ENCODE results near the gene REG1A.

Gene REG1A

DNA sequence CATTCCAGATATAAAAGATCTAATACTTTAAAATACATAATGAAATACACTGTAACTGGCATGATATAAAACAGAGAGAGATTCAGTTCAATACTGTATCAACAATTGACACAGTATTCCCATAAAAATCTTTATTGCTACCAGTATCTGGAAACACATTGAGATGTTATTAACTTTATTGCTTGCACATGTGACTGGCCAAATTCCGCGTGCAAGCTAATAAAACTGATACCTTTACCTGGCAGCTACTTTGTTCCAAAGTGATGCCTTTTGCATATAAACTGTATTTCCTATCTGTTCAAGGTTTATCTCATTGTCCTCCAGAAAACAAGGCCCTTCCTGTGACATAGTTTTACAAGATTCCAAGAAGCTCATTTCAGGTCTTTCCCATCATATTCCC, 17.1 kb upstream of the REG1A start:
- no peak for DNase-seq (ENCODE audit: low read depth)
- H3K4me3 ChIP-seq (ENCODE audit: low read depth, low read length): no peak overlapping the region
- TF ChIP-seq, protein P1, sequence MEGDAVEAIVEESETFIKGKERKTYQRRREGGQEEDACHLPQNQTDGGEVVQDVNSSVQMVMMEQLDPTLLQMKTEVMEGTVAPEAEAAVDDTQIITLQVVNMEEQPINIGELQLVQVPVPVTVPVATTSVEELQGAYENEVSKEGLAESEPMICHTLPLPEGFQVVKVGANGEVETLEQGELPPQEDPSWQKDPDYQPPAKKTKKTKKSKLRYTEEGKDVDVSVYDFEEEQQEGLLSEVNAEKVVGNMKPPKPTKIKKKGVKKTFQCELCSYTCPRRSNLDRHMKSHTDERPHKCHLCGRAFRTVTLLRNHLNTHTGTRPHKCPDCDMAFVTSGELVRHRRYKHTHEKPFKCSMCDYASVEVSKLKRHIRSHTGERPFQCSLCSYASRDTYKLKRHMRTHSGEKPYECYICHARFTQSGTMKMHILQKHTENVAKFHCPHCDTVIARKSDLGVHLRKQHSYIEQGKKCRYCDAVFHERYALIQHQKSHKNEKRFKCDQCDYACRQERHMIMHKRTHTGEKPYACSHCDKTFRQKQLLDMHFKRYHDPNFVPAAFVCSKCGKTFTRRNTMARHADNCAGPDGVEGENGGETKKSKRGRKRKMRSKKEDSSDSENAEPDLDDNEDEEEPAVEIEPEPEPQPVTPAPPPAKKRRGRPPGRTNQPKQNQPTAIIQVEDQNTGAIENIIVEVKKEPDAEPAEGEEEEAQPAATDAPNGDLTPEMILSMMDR (IDR thresholded peaks at IDR 0.05; ENCODE audit: low read depth, low read length, missing control alignments): no peak

DNA sequence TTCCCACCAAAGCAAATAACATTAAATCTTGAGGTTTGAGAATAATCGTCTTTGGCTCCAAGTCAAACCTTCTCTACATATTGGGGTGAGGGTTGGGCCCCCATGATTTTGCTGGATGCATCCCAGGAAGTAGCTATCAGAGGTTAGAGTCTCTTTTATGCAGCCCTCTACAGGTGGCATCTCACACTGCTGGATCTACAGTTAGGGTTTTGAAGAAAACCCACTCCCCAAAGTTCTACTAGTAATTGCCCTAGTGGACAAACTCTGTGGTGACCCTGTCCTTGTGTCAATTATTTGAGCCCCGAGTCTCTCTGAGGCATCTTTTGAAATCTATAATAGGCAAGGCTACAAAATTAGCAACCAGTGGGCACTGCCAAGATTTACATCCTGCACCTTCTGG, 15.0 kb upstream of the REG1A start:
- H3K4me3 ChIP-seq (ENCODE audit: low read depth, low read length): no peak overlapping the region
- TF ChIP-seq, protein P1 (IDR thresholded peaks at IDR 0.05; ENCODE audit: low read depth, low read length, missing control alignments): no peak
- DNase-seq (ENCODE audit: low read depth): no peak

DNA sequence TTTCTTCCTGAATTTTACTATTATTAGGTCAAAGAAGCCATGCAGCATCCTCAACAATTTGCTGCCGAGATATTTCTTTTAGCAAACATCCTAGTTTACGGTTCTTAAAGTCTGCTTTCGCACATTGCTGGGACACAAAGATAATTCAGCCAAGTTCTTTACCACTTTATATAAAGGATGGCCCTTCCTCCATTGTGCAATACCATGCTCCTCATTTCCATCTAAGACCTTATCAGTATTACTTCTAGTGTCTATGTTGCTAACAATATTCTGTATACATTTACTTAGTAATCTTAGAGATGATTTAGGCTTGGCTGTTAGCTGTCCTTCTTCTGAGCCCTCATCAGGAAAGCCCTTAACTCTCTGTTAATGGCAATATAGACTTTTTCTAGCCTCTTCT, 8.0 kb upstream of the REG1A start:
- TF ChIP-seq, protein P1 (IDR thresholded peaks at IDR 0.05; ENCODE audit: low read depth, low read length, missing control alignments): no peak
- no peak overlapping the region for H3K4me3 ChIP-seq (ENCODE audit: low read depth, low read length)
- DNase-seq (ENCODE audit: low read depth): no peak

DNA sequence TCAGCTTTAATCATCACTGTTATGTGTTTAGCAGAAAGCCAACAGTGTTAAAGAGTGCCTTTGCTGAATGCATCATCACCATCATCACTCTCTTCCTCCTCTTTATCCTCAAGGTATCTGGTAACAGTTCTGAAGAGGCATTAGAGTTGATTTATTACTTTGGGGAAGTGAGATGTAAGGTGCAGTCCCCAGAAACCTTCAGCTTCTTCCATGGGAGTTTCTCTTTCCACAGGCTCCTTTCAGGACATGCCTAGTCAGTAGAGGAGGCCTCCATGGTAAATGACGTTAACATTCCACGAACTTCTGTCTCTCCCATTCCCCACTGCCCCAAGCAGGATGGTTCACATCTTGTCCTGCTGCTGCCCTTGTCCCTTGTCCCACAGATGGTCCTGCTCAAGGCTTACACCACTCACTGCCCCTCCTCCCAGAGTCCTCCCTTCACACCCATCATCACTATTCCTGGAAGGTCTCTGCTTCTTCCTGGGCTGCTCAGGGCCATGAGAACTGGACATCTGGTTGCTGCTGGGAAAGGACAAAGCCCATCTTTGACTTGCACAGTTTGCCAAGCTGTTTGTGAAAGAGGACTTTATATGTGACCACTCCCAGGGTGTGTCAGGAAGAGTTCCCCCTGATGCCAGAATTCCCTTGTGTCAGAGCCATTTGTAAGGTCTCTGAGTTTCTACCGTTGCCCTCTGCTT, 5.3 kb upstream of the REG1A start:
- no peak for DNase-seq (ENCODE audit: low read depth)
- TF ChIP-seq, protein P1 (IDR thresholded peaks at IDR 0.05; ENCODE audit: low read depth, low read length, missing control alignments): no peak
- H3K4me3 ChIP-seq (ENCODE audit: low read depth, low read length): no peak overlapping the region

DNA sequence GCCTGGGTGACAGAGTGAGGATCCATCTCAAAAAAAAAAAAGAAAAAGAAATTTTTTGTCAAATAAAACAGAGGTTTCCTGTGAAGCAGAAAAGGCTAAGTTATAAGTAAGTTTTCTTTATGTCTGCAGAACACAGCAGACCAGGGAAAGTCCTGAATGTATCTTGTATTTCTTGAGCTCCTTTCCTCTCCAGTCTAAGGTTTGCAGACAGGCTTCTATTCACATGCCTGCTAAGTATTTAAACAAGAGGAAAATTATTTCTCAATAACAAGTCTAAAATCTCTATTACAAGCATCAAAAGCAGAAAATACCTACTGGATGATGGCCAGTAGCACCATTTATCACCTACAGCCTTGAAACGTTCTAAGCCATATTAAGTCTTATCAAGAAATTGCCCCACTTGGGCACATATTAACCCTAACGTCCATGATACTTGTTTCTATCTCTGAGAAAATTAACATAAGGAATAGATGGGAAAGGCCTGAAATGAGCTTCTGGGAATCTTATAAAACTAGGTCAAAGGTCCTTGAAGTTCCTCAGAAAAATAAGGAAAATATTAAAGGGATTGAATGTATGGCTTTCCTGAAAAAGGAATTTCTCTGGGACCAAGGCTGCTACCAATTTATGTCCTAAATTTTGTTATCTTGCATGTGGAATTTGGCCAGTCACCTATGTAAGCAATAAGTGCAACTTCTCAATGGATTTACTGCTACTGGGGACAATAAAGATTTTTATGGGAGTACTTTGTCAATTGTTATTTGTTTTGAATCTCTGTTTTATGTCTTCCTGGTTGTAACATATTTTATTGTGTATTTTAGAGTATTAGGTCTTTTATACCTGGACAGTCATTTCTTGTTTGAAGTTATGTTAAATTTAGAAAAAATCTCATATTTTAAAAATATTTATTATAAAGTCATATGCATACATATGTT, 3.0 kb upstream of the REG1A start:
- no peak overlapping the region for H3K4me3 ChIP-seq (ENCODE audit: low read depth, low read length)
- DNase-seq (ENCODE audit: low read depth): no peak
- TF ChIP-seq, protein P1 (IDR thresholded peaks at IDR 0.05; ENCODE audit: low read depth, low read length, missing control alignments): no peak

DNA sequence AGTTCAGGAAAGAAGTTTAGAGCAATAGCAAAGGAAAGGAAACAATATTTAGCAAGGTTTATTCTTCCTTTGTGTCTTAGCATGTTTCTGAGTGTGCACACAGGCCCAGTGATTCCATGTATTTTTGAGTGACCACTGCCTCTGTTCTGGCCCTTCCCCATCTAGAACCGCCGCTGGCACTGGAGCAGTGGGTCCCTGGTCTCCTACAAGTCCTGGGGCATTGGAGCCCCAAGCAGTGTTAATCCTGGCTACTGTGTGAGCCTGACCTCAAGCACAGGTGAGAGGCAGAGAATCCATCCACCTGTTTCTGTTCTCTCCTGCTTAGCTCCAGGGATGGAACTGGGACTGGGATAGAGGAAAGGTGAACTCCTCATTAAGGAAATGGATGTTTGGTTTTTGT, 2.4 kb downstream of the REG1A start:
- DNase-seq (ENCODE audit: low read depth): no peak
- TF ChIP-seq, protein P1 (IDR thresholded peaks at IDR 0.05; ENCODE audit: low read depth, low read length, missing control alignments): no peak
- no peak overlapping the region for H3K4me3 ChIP-seq (ENCODE audit: low read depth, low read length)
